GM12878 (cell line): Measurements from ENCODE around the gene ATG5.

Source experiments
- ASH2L ChIP-seq: fragments of 300-600, 200-600 bp; sonication (generic); IDR thresholded peaks from 2 replicates; pipeline ENCODE4 v1.6.1; 2017; ENCODE audit warnings: low read depth, mild to moderate bottlenecking, borderline replicate concordance
- DPF2 ChIP-seq: fragments of 450-650 bp; IDR thresholded peaks from 2 replicates; pipeline ENCODE4 v1.6.1; 2017; ENCODE audit warnings: mild to moderate bottlenecking
- JUND ChIP-seq: IDR thresholded peaks from 2 replicates; pipeline ENCODE4 v1.6.1; 2012; ENCODE audit warnings: low read depth, mild to moderate bottlenecking, low read length, improper control_type of control experiment, moderate library complexity
- POLR2A ChIP-seq: IDR thresholded peaks from 2 replicates; pipeline ENCODE4 v1.6.1; 2011; ENCODE audit warnings: low read depth, mild to moderate bottlenecking, low read length
- ZNF384 ChIP-seq: IDR thresholded peaks from 2 replicates; pipeline ENCODE4 v1.6.1; 2012; ENCODE audit warnings: low read depth, mild to moderate bottlenecking, low read length, improper control_type of control experiment, borderline replicate concordance
- TF ChIP-seq, protein P1 (sequence below): IDR thresholded peaks from 2 replicates; pipeline ENCODE4 v1.6.1; 2012; ENCODE audit warnings: low read length, inconsistent platforms
- TF ChIP-seq, protein P2 (sequence below): IDR thresholded peaks from 2 replicates; pipeline ENCODE4 v1.6.1; 2012; ENCODE audit warnings: mild to moderate bottlenecking, low read depth, low read length
- TF ChIP-seq, protein P3 (sequence below), 3 experiments: IDR thresholded peaks in 2 of 3; conservative IDR thresholded peaks in 1 of 3; 2 replicates each; pipeline ENCODE4 v1.5.1; 2011; ENCODE audit warnings: low read depth in 3 of 3, low read length in 3 of 3, mild to moderate bottlenecking in 3 of 3, control low read depth in 2 of 3, moderate library complexity in 2 of 3, inconsistent platforms in 1 of 3, mixed read lengths in 1 of 3; ENCODE audit not compliant: control insufficient read depth in 2 of 3, insufficient read depth in 1 of 3; ENCODE audit errors: extremely low read depth in 1 of 3

DNA sequence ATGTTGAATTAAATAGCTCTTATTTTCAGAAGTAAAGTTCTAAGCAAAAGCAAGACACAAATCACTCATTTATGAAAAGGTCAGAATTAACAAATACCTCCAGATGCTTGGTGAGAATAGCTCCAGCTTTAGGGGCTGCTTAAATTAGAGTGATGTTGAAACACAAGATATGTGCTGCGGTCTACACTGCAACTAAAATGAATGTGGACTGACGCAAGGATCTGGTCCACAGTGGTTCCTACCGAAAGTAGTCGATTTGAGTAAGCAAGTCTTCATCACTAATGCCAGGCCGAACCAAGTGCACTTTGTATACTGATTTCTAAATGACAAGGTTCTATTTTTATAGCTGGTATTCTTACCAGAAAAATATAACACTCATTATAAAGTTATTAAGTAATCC, 143.1 kb downstream of the ATG5 start:
- TF ChIP-seq ZNF384 = no peak
- no peak for TF ChIP-seq ASH2L
- TF ChIP-seq POLR2A = no peak
- peak; percentile 98 for TF ChIP-seq DPF2
- TF ChIP-seq, protein P1, sequence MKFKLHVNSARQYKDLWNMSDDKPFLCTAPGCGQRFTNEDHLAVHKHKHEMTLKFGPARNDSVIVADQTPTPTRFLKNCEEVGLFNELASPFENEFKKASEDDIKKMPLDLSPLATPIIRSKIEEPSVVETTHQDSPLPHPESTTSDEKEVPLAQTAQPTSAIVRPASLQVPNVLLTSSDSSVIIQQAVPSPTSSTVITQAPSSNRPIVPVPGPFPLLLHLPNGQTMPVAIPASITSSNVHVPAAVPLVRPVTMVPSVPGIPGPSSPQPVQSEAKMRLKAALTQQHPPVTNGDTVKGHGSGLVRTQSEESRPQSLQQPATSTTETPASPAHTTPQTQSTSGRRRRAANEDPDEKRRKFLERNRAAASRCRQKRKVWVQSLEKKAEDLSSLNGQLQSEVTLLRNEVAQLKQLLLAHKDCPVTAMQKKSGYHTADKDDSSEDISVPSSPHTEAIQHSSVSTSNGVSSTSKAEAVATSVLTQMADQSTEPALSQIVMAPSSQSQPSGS = peak; percentile 95
- TF ChIP-seq, protein P2, sequence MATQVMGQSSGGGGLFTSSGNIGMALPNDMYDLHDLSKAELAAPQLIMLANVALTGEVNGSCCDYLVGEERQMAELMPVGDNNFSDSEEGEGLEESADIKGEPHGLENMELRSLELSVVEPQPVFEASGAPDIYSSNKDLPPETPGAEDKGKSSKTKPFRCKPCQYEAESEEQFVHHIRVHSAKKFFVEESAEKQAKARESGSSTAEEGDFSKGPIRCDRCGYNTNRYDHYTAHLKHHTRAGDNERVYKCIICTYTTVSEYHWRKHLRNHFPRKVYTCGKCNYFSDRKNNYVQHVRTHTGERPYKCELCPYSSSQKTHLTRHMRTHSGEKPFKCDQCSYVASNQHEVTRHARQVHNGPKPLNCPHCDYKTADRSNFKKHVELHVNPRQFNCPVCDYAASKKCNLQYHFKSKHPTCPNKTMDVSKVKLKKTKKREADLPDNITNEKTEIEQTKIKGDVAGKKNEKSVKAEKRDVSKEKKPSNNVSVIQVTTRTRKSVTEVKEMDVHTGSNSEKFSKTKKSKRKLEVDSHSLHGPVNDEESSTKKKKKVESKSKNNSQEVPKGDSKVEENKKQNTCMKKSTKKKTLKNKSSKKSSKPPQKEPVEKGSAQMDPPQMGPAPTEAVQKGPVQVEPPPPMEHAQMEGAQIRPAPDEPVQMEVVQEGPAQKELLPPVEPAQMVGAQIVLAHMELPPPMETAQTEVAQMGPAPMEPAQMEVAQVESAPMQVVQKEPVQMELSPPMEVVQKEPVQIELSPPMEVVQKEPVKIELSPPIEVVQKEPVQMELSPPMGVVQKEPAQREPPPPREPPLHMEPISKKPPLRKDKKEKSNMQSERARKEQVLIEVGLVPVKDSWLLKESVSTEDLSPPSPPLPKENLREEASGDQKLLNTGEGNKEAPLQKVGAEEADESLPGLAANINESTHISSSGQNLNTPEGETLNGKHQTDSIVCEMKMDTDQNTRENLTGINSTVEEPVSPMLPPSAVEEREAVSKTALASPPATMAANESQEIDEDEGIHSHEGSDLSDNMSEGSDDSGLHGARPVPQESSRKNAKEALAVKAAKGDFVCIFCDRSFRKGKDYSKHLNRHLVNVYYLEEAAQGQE = 0 out of 2 replicates have a peak, but pooled peaks have one; percentile 22
- TF ChIP-seq JUND = 0 out of 2 replicates have a peak, but pooled peaks have one; percentile 33
- TF ChIP-seq, protein P3, sequence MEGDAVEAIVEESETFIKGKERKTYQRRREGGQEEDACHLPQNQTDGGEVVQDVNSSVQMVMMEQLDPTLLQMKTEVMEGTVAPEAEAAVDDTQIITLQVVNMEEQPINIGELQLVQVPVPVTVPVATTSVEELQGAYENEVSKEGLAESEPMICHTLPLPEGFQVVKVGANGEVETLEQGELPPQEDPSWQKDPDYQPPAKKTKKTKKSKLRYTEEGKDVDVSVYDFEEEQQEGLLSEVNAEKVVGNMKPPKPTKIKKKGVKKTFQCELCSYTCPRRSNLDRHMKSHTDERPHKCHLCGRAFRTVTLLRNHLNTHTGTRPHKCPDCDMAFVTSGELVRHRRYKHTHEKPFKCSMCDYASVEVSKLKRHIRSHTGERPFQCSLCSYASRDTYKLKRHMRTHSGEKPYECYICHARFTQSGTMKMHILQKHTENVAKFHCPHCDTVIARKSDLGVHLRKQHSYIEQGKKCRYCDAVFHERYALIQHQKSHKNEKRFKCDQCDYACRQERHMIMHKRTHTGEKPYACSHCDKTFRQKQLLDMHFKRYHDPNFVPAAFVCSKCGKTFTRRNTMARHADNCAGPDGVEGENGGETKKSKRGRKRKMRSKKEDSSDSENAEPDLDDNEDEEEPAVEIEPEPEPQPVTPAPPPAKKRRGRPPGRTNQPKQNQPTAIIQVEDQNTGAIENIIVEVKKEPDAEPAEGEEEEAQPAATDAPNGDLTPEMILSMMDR (IDR thresholded peaks at IDR 0.05 in 2 of 3, conservative IDR thresholded peaks at IDR 0.05 in 1 of 3; ENCODE audit: control insufficient read depth in 2 of 3, extremely low read depth in 1 of 3, insufficient read depth in 1 of 3, low read depth in 3 of 3, low read length in 3 of 3) = no peak
